Naive thymus-derived CD8-positive, alpha-beta T cell (primary cell): ENCODE results near the gene HOXB7. TPM values are rescaled to one million over a fixed set of nuclear protein-coding genes. Genes with fewer than 3 reads are reported as not detected.
A peak's percentile ranks its signal among the peaks of the same experiment; 100 is the strongest.

Source experiments
- ATAC-seq, 2 donors: fragments of 150-1000 bp; cut with Tn5 transposase in 1 of 2; sonication (Bioruptor Pico), chemical (Tn5 transposase) in 1 of 2; 1 replicate in 1 of 2; 2 replicates in 1 of 2; pipeline ENCODE4 v1.10.0; 2021; ENCODE audit warnings: mild to moderate bottlenecking in 2 of 2, moderate library complexity in 2 of 2
- POLR2A ChIA-PET: fragments of 350-600 bp; sonication (Branson Sonifier 250); formaldehyde crosslinking; loops from one replicate; lab custom pipeline; 2021; ENCODE audit warnings: antibody characterized with exemption; lab: Charles Lee
- DNase-seq, 10 donors: peaks; one replicate each; pipeline versions ENCODE4 v3.0.0 to v3.0.0-alpha.2; 2020 to 2022
- H3K27ac Mint-ChIP-seq, 10 donors: one replicate each; pipeline ENCODE4 v1.8.0; 2020 to 2022; ENCODE audit warnings: mild to moderate bottlenecking in 10 of 10, mixed read lengths in 10 of 10, moderate library complexity in 4 of 10, inconsistent platforms in 1 of 10
- H3K27me3 Mint-ChIP-seq, 5 donors: one replicate each; pipeline ENCODE4 v1.8.0; 2021 to 2022; ENCODE audit warnings: mixed read lengths in 5 of 5
- H3K36me3 Mint-ChIP-seq, 3 donors: one replicate each; pipeline ENCODE4 v1.8.0; 2020 to 2022; ENCODE audit warnings: mixed read lengths in 3 of 3, mild to moderate bottlenecking in 2 of 3, inconsistent platforms in 1 of 3
- H3K4me1 Mint-ChIP-seq, 4 donors: one replicate each; pipeline ENCODE4 v1.8.0; 2021 to 2022; ENCODE audit warnings: mixed read lengths in 4 of 4
- H3K4me3 Mint-ChIP-seq, 10 donors: one replicate each; pipeline ENCODE4 v1.8.0; 2020 to 2022; ENCODE audit warnings: mild to moderate bottlenecking in 10 of 10, mixed read lengths in 10 of 10, moderate library complexity in 6 of 10, inconsistent platforms in 1 of 10
- H3K9me3 Mint-ChIP-seq, 9 donors: one replicate each; pipeline ENCODE4 v1.8.0; 2020 to 2022; ENCODE audit warnings: mixed read lengths in 9 of 9, mild to moderate bottlenecking in 3 of 9, inconsistent platforms in 1 of 9, moderate library complexity in 1 of 9
- polyA plus RNA-seq, 3 donors: library from polyadenylated mRNA; unstranded; fragments of 300-500 nt; fragmentation: Illumina TruSeq; gene quantifications; one replicate each; pipeline ENCODE4 v1.2.3, GENCODE V29; 2021
- total RNA-seq, 8 experiments: library from RNA in 2 of 8; stranded (reverse) in 2 of 8; gene quantifications; one replicate each; pipeline ENCODE4 v1.2.3 and lab custom pipeline; 2021 to 2026

HOXB7 gene
- total and polyA plus RNA-seq, 5 experiments from 2014 or later = 0.22 to 0.40 TPM; not detected in 3

DNA sequence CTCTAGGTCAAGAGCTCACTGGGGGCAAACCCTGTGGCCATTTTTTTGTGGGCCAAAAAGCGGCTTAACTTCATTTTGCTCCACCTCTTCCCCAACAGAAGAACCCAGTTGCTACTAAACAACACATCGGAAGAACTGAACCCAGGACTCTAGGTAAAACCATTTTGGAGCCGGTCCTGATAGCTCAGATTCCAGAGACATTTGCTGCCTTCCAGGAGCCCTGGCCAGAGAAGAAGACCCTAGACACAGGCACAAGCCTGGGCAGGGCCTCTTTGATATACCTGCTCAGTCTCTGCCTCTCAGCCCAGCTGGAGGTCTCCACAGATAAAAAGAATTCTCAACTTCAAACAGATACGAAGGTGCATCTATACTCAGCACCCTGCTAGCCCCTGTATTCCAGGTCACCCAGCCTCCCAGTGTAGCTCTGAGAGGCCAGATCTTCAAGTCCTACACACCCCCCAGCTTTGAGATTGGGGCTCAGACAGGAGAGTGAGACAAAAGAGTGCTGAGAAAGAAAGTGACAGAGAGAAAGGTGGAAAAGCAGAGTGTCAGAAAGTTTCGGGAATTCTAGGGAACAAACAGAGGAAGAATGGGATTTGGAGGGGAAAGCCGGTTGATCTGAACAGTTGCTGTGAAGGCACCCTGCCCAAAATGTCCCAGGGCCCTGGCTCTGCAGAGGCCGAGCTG lies 21.9 kb upstream of the HOXB7 start:
- DNase-seq (no peak), ATAC-seq (no peak)
- H3K9me3 Mint-ChIP-seq = no peaks in the 10 kb centered on the region
- H3K4me1 Mint-ChIP-seq = peaks cover 4 to 15% (median 9%) of the 10 kb centered on the region in 4 donors
- POLR2A ChIA-PET = no interaction called here
- peaks cover 34 to 99% (median 81%) of the 10 kb centered on the region in 5 donors for H3K27me3 Mint-ChIP-seq
- H3K36me3 Mint-ChIP-seq = peaks cover 0 to 4% (median 3%) of the 10 kb centered on the region in 3 donors
- H3K4me3 Mint-ChIP-seq = peak overlapping the region in 7 of 10 donors; percentile 18 to 66 (median 41)
- no peak overlapping the region for H3K27ac Mint-ChIP-seq

- no peaks in the 10 kb centered on the region for H3K9me3 Mint-ChIP-seq
- POLR2A ChIA-PET = no interaction called here
- no peak overlapping the region for H3K27ac Mint-ChIP-seq
- peaks cover 34 to 99% (median 79%) of the 10 kb centered on the region in 5 donors for H3K27me3 Mint-ChIP-seq
- DNase-seq = no peak
- ATAC-seq = no peak
- H3K36me3 Mint-ChIP-seq = peaks cover 0 to 4% (median 3%) of the 10 kb centered on the region in 3 donors
- H3K4me3 Mint-ChIP-seq = no peak overlapping the region
- H3K4me1 Mint-ChIP-seq = peaks cover 5 to 16% (median 10%) of the 10 kb centered on the region in 4 donors
Measured at GRCh38 chr17:48631693-48632578, 21.1 kb upstream of the HOXB7 start.

DNA sequence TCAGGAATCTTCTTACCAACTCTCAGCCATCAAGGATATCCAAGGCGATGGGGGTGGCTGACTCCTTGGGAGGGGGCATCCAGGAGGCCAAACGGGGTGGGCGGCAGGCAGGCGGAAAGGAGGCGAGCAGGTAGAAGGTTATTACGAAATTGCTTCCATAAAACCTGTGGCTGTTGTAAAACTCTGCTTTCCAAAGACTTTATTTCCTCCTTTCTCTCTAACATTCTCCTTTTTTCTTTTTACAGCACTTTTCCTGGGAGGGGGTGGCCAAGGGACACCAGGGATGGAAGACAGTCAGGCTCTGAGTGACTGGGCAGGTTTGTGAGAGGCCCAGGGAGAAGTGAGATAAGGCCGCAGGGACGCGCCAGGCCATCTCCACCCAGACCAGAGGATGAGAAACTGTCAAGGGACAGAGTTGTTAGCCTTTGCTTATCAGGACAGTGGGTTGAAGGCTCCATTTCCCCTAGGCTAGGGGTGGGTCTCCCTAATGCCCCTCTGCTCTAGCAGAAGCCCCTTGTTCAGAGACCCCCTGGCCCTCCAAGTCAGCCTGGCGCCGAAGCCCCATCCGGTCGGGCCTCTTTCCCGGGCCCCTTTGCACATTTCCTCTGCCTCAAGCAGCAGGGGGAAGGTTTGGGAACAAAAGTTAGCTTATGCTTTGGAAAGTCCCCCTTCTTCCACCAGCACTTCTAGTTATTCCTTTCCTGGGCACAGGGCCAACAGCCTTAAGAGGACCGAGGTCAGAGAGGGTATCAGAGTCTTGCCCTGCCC lies 20.3 kb upstream of the HOXB7 start:
- H3K27me3 Mint-ChIP-seq = peaks cover 37 to 98% (median 80%) of the 10 kb centered on the region in 5 donors
- peaks cover 8 to 16% (median 12%) of the 10 kb centered on the region in 4 donors for H3K4me1 Mint-ChIP-seq
- no peak overlapping the region for H3K4me3 Mint-ChIP-seq
- no peak for DNase-seq
- H3K27ac Mint-ChIP-seq = no peak overlapping the region
- H3K36me3 Mint-ChIP-seq = peaks cover 0 to 6% (median 4%) of the 10 kb centered on the region in 3 donors
- POLR2A ChIA-PET = no interaction called here
- no peak for ATAC-seq
- no peaks in the 10 kb centered on the region for H3K9me3 Mint-ChIP-seq

DNA sequence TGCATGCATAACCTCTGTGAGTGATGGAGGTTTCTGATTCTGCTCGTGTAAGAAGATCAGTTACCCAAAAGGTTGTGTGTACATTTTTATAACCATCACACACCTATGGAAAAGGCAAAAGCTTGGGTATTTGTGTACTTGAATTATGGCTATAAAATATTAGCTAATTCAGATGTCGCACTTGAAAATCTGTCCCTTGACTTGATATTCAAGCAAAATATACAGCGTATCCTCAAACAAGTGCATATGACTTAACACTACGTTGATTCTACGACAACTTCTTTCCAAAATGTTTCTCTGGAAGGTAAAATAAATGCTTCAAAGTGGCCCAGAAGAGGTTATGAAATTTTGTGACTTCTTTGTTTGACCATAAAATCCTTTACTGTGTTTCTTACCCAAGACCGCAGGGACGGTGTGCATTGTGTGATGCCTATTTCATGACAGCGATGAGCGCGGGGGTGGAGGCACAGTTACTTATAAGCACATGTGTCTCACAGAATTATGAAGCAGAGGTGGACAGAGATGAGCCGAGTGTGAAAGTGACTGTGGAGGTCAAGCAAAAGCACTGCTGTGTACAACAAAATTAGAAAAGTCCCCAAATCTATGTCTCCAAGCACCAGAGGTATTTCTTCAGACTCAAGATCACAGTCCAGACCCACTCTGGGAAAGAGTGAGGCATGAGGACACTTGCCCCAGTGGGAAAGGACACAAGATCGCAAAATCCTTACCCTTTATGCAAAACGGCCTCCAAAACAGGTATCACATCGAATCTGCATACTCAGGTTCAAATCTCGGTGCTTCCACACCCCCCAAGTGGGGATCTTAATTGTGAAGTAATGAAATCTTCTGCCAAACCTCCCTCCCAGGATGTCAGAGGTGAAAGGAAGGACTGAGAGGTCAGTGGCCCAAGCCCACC lies 19.4 kb upstream of the HOXB7 start:
- Mint-ChIP-seq H3K4me1 (peaks cover 9 to 18% (median 15%) of the 10 kb centered on the region in 4 donors), H3K27me3 (peaks cover 37 to 98% (median 75%) of the 10 kb centered on the region in 5 donors), H3K27ac (peak overlapping the region in 1 of 10 donors; percentile 58), H3K36me3 (peaks cover 0 to 6% (median 4%) of the 10 kb centered on the region in 3 donors), H3K9me3 (no peaks in the 10 kb centered on the region), H3K4me3 (no peak overlapping the region)
- DNase-seq (no peak), ATAC-seq (no peak)
- POLR2A ChIA-PET = no interaction called here

DNA sequence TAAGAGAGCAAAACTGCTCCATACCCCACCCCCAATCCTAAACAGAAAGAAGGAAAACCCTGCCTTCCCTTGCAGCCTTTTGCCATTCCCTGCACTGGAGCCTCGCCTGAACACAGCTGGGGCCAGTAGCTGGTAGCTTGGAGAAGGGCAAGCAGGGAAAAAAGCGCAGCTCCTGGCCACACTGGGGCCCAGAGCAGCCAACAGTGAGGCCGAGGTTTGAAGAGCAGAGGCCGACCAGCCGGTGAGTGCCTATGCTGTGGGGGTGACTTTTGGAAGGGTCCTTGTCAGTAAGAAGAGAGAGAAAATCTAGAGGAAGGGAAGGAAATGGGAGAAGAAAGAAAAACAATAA lies 18.6 kb upstream of the HOXB7 start:
- ATAC-seq = no peak
- H3K27ac Mint-ChIP-seq = peak overlapping the region in 1 of 10 donors; percentile 78
- POLR2A ChIA-PET = no interaction called here

DNA sequence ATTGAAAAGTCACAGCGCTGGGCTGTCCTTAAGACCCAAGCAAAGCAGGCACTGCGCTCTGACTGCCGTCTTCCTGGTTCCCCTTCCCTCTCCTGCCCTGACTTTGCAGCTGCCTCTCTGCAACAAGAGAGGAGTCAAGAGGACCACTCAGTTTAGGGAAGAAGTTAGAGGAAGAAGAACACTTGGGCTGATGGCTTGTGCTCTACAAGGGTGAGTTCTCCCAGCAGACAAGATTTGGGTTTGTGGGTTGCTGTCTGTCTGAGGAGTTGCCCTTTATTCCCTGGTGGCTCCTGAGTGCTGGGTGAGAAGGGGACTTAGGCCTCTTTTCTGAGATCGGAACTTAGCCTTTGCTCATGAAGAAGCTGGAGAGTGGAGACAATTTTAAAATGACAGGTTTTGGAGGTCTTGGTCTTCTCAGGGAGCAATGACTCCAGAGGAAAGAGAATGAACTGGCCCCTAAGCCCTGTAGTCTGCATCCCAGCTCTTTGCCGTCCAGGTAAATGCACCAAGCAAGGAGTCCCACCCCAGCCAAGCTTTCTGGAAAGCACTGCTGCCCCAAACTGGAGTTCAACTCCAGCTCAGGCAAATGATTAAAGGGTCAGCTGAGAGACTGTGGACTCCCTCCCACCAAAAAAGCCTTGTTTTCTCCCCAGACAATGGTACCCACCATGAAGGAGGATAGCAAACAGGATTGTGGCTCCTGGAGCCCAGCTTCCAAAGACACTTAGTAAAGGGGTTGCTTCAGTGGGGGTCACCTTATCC lies 18.0 kb upstream of the HOXB7 start:
- Mint-ChIP-seq H3K27me3 (peaks cover 41 to 96% (median 72%) of the 10 kb centered on the region in 5 donors), H3K36me3 (peaks cover 0 to 6% (median 4%) of the 10 kb centered on the region in 3 donors), H3K9me3 (no peaks in the 10 kb centered on the region), H3K27ac (peak overlapping the region in 1 of 10 donors; percentile 56), H3K4me3 (no peak overlapping the region), H3K4me1 (peaks cover 9 to 20% (median 15%) of the 10 kb centered on the region in 4 donors)
- DNase-seq (no peak), ATAC-seq (no peak)
- POLR2A ChIA-PET = no interaction called here

More for the DNA sequence above, 18.6 kb upstream of the HOXB7 start:
- Mint-ChIP-seq H3K27me3 (peaks cover 38 to 96% (median 69%) of the 10 kb centered on the region in 5 donors), H3K9me3 (no peaks in the 10 kb centered on the region), H3K4me3 (no peak overlapping the region), H3K4me1 (peaks cover 9 to 20% (median 15%) of the 10 kb centered on the region in 4 donors), H3K36me3 (peaks cover 0 to 6% (median 4%) of the 10 kb centered on the region in 3 donors)
- no peak for DNase-seq

DNA sequence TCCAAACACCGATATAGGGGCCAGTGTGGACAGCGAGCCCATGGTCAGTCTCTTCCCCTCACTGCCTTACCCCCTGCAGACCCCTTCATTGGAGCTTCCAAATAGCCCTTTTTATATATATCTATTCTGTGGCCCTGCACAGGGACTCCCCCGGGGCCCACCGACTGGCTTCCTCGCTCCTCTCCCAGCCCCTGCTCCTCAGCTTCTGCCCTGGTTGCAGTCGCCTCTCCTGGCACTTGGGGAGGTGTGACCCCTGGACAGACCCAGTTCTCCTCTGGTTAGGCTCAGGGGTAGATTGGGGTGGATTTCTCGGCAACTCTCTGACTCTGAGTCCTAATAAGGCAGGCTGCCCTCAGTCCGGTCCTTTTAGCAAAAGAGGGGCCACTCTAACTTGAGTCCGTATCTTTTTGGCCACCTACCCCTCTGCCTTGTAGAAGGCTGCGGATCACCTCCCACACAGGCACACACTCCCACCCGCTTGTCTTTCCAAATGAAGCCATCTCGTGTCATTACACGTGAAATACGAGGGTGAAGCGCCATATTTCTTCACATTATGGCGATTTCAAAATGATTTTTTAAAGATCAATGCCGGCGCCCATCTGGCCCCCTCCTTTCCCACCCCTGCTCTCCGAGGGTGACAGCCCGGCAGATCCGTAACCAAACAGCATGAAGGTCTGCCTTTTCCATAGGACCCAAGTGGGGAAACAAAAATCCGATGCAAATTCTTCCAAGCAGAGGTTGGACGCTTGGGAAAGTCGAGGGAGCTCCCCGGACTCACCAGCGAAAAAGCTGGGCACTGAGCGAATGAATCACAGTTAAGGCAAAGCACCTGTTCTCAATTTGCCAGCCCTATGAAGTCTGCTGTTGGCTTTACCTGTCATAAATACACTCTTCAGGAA lies 17.1 kb upstream of the HOXB7 start:
- Mint-ChIP-seq H3K27ac (peak overlapping the region in 1 of 10 donors; percentile 77), H3K27me3 (peaks cover 47 to 96% (median 78%) of the 10 kb centered on the region in 5 donors), H3K9me3 (no peaks in the 10 kb centered on the region), H3K4me3 (peak overlapping the region in 4 of 10 donors; percentile 18 to 49 (median 32)), H3K4me1 (peaks cover 9 to 19% (median 15%) of the 10 kb centered on the region in 4 donors), H3K36me3 (peaks cover 0 to 5% (median 2%) of the 10 kb centered on the region in 3 donors)
- ATAC-seq = no peak
- POLR2A ChIA-PET = interaction anchor here (1.1 kb wide), 1 partner anchor 9 kb away, joined by 3 read pairs; no protein-coding TSS in a partner anchor
- no peak for DNase-seq

DNA sequence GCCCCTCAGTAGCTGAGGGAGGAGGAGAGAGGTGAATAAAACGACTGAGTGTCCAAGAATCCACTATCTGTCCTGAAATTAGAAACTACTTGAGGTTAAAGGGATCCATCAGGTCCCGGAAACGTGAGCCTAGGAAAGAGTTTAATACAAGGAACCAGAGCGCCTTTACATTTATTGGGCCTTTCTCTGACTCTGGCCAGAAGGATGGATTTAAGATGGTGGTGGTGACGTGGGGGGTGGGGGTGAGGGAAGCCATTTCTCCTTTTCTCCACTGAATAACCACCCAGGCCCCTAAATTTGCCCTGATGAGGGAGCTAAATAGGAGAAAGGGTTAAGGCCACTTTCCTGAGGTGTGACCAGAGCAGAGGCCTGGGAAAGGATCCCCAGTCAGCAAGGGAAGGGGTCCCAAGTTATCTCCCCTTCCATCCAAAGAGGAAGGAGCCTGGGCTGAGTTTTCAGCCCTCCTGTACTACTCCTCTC lies 16.3 kb upstream of the HOXB7 start:
- peak overlapping the region in 3 of 10 donors; percentile 29 to 43 (median 39) for H3K27ac Mint-ChIP-seq
- H3K9me3 Mint-ChIP-seq = no peaks in the 10 kb centered on the region
- peaks cover 9 to 18% (median 13%) of the 10 kb centered on the region in 4 donors for H3K4me1 Mint-ChIP-seq
- H3K4me3 Mint-ChIP-seq = peak overlapping the region; percentile 7 to 87 (median 83)
- no peak for DNase-seq
- no peak for ATAC-seq
- POLR2A ChIA-PET = interaction anchor here (1.0 to 1.1 kb wide), 2 partner anchors 9 kb away, joined by 3 read pairs; no protein-coding TSS in a partner anchor
- peaks cover 0 to 3% (median 0%) of the 10 kb centered on the region in 3 donors for H3K36me3 Mint-ChIP-seq
- peaks cover 50 to 96% (median 78%) of the 10 kb centered on the region in 5 donors for H3K27me3 Mint-ChIP-seq

DNA sequence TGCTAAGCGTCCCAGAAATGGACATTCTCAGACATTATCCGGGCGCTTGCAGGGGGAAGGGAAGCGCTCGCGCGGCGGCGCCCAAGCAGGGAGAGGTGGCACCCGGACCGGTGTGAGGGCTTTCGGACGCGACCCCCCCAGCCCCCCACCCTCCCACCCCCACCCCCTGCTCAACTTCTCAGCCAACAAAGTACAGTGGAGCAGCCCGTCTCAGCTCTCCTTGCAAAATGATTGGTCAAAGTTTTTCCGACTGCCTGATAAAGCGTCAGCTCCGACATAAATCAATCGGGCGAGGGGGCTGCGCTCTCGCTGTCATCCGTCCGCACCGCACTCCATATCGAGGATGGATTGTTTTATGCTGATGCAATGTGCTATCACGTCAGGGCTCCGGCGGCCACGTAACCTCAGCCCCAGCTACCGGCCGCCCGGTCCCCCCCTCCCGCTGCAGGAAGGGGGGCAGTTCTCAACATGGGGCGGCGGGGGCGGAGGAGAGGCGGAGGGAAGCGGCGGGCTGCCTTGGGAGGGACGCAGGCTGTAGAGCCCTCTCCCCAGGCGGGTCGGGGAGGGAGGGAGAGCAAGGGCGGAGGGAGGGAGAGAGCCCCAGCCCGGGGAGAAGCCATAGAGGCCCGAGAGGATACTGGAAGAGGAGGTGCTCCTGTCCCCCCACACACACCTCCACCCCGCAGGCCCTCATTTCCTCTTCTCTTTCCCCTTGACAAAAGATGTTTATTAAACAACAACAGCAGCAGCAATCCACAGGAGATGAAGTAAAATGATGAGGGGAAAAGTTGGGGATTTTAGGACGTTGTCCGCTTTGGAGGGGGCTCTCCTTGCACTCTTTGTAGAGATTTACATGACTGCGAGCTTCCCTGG lies 15.7 kb upstream of the HOXB7 start, which contains the start of gene HOXB9:
Gene HOXB9, minus strand, starts transcription at position 114 of the 873 bp plus-strand sequence. Its CDS starts 89 bp downstream, at position 25.
- no peaks in the 10 kb centered on the region for H3K9me3 Mint-ChIP-seq
- H3K27me3 Mint-ChIP-seq = peaks cover 54 to 96% (median 81%) of the 10 kb centered on the region in 5 donors
- peak within 1 kb of the TSS in 5 of 10 donors; percentile 39 to 86 (median 68) for H3K27ac Mint-ChIP-seq
- peak within 1 kb of the TSS; percentile 79 to 87 (median 84) for H3K4me3 Mint-ChIP-seq
- ATAC-seq (peak; percentile 41 to 55), DNase-seq (peak in 4 of 10 donors; percentile 28 to 43 (median 34))
- peaks cover 9 to 18% (median 13%) of the 10 kb centered on the region in 4 donors for H3K4me1 Mint-ChIP-seq
- peaks cover 0 to 5% (median 0%) of the 10 kb centered on the region in 3 donors for H3K36me3 Mint-ChIP-seq
- POLR2A ChIA-PET = interaction anchor here (0.5 to 1.3 kb wide), 7 partner anchors 9 to 484 kb away, joined by 3 to 5 read pairs (median 3); partner anchors contain the start of gene HOXB7
